Muscle of leg (tissue), 11 donors: ENCODE data around the gene CLPTM1L. TPM values are rescaled to one million over a fixed set of nuclear protein-coding genes. Genes with fewer than 3 reads are reported as not detected.
"Not testable (repeated sequence)": the region's sequence is repeated elsewhere in the genome, so short reads cannot be mapped to it uniquely, and the experiment has no call there.

Source experiments
- DNase-seq: peaks from one replicate; pipeline ENCODE4 v3.0.0; 2013
- H3K27ac ChIP-seq: one replicate; pipeline ENCODE4 v1.5.1; 2013; ENCODE audit warnings: mild to moderate bottlenecking, low read length, control low read depth
- H3K27me3 ChIP-seq: one replicate; pipeline ENCODE4 v1.6.1; 2013; ENCODE audit warnings: low read length; ENCODE audit not compliant: control insufficient read depth, insufficient read depth
- H3K36me3 ChIP-seq: one replicate; pipeline ENCODE4 v1.6.1; 2013; ENCODE audit warnings: low read length; ENCODE audit not compliant: control insufficient read depth, insufficient read depth
- H3K4me1 ChIP-seq: one replicate; pipeline ENCODE4 v1.6.1; 2013; ENCODE audit warnings: low read length; ENCODE audit not compliant: control insufficient read depth, insufficient read depth
- H3K4me3 ChIP-seq: one replicate; pipeline ENCODE4 v1.5.1; 2013; ENCODE audit warnings: low read length, control low read depth
- H3K9me3 ChIP-seq: replicated peaks from 2 replicates; pipeline ENCODE4 v1.6.1; 2013; ENCODE audit warnings: low read depth, low read length; ENCODE audit not compliant: control insufficient read depth
- WGBS: methylation state at CpG from one replicate; pipeline ENCODE4 v1.1.5; 2013; ENCODE audit warnings: missing lambda C conversion rate; ENCODE audit not compliant: insufficient coverage; 5-methylcytosine and 5-hydroxymethylcytosine counted together
- polyA plus RNA-seq, 8 donors: library from polyadenylated mRNA; unstranded; fragments of 120-200 nt; gene quantifications; one replicate each; pipeline versions ENCODE4 v1.2.1 to v1.2.3, GENCODE V29; 2013; ENCODE audit warnings: inconsistent platforms in 1 of 8, low replicate concordance in 1 of 8; ENCODE audit not compliant: insufficient read length in 8 of 8, insufficient read depth in 1 of 8
- total RNA-seq: library from RNA; stranded (reverse); fragments of 120-200 nt; gene quantifications from one replicate; pipeline ENCODE4 v1.2.4, GENCODE V29; 2013

Gene CLPTM1L
- total and polyA plus RNA-seq, 9 donors: 49.1 to 73.6 (median 59.7) TPM

DNA sequence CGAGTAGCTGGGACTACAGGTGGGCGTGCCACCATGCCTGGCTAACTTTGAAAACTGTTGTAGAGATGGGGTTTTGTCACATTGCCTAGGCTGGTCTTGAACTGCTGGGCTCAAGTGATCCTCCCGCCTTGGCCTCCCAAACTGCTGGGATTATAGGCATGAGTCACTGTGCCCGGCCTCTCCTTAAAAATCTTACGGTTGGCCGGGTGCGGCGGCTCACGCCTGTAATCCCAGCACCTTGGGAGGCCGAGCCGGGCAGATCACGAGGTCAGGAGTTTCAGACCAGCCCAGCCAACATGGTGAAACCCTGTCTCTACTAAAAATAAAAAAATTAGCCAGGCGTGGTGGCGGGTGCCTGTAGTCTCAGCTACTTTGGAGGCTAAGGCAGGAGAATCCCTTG, 2.2 kb downstream of the CLPTM1L start:
- 94% methylated on average over 14 of the region's 14 CpGs for WGBS
- not testable (repeated sequence) for DNase-seq, H3K27ac ChIP-seq, H3K27me3 ChIP-seq, H3K4me3 ChIP-seq, H3K9me3 ChIP-seq
- Histone ChIP-seq H3K4me1 (peaks cover 16% of the 10 kb centered on the region), H3K36me3 (peaks cover 43% of the 10 kb centered on the region)

DNA sequence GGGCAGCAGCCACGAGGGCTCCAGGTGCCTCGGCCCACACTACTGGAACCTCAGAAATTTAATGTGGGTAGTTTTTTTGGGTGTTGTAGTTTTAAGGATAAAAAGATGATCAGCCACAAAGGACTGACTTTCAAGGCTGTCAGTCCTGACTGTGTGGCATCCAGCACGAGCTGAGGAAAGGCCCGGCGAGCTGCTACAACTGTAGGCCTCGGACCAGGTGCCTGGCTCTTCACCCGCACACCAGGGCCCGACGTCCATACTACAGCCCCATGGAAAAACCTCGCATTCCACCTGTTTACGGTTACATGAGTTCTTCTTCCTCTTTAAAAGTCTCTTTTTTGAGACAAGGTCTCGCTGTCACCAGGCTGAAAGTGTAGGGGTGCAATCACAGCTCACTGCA, 2.6 kb downstream of the CLPTM1L start:
- Histone ChIP-seq H3K9me3 (no peaks in the 10 kb centered on the region), H3K27ac (no peak overlapping the region), H3K27me3 (no peaks in the 10 kb centered on the region), H3K4me1 (peaks cover 16% of the 10 kb centered on the region), H3K36me3 (peaks cover 47% of the 10 kb centered on the region), H3K4me3 (no peak overlapping the region)
- 99% methylated on average over 8 of the region's 12 CpGs for WGBS
- no peak for DNase-seq

DNA sequence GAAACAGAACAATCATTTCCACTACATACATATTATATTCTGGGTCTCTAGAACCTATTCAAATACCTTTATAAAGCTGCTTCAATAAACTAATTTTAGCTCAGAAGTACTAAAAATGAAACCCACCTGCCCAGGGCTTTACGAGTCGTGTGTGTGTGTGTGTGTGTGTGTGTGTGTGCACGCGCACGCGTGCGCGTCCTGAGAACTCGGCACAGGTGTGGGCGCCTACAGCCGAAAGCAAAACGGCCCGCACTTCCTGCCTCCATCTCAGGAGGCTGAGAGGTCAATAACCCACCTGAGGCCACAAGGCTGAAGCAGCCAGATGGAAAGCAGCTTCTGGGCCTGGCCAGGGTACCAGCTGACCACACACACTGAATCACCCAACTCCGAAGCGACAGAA, 3.0 kb downstream of the CLPTM1L start:
- DNase-seq: no peak
- Histone ChIP-seq H3K4me3 (no peak overlapping the region), H3K27me3 (no peaks in the 10 kb centered on the region), H3K27ac (no peak overlapping the region), H3K4me1 (peaks cover 16% of the 10 kb centered on the region), H3K36me3 (peaks cover 52% of the 10 kb centered on the region), H3K9me3 (no peaks in the 10 kb centered on the region)
- 93% methylated on average over 13 of the region's 15 CpGs for WGBS

DNA sequence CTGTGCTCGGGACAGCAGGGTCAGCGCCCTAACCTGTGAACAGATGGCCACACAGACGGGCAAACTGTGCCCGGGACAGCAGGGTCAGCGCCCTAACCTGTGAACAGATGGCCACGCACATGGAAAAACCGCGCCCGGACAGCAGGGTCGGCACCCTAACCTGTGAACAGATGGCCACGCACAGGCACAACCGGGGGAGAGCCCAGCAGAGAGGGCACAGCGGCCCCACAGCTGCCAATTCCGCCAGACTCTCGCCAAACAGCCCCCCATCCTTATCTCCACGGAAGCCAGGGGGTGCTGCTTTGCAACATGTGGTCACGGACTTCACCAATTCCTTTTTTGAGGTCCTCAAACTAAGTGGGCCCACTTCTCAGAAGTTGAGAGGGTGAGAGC, 5.1 kb downstream of the CLPTM1L start:
- not testable (repeated sequence) for H3K27me3 ChIP-seq, H3K4me3 ChIP-seq, H3K27ac ChIP-seq, H3K4me1 ChIP-seq, DNase-seq, H3K9me3 ChIP-seq
- WGBS: 85% methylated on average over 8 of the region's 17 CpGs
- H3K36me3 ChIP-seq: peaks cover 72% of the 10 kb centered on the region

DNA sequence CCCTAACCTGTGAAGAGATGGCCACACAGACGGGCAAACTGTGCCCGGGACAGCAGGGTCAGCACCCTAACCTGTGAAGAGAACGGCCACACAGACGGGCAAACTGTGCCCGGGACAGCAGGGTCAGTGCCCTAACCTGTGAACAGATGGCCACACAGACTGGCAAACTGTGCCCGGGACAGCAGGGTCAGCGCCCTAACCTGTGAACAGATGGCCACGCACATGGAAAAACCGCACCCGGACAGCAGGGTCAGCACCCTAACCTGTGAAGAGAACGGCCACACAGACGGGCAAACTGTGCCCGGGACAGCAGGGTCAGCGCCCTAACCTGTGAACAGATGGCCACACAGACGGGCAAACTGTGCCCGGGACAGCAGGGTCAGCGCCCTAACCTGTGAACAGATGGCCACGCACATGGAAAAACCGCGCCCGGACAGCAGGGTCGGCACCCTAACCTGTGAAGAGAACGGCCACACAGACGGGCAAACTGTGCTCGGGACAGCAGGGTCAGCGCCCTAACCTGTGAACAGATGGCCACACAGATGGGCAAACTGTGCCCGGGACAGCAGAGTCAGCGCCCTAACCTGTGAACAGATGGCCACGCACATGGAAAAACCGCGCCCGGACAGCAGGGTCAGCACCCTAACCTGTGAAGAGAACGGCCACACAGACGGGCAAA, 5.6 kb downstream of the CLPTM1L start:
- H3K9me3 ChIP-seq, DNase-seq, H3K27ac ChIP-seq, H3K4me3 ChIP-seq, H3K4me1 ChIP-seq, H3K27me3 ChIP-seq: not testable (repeated sequence)
- H3K36me3 ChIP-seq: peaks cover 77% of the 10 kb centered on the region
- 95% methylated on average over 12 of the region's 34 CpGs for WGBS

DNA sequence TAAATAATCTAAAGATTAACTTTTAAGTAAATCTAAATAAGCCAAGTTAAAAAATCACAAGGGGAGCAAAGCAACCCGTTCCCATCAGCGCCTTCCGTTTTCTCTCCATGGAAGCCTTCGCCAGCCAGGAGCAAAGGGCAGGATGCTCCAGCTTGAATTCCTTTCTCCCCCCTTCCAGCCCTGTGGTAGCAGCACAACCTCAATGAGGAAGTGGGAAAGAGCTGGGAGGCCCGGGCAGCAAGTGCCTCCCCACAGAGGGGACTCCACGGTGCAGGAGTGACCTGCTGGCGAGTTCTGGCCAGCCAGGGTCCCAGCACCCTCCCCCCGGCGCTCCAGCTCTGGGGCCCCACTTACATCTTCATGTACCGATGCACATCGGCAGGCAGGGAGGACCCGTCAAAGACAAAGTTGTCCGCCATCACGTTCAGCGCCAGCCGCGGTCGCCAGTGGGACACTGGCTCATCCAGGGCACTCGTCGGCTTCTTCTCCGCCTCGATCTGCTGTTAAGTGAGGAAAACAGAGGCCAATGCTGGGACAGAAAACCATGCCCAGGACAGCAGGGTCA, 6.3 kb downstream of the CLPTM1L start:
- 93% methylated on average over 19 of the region's 22 CpGs for WGBS
- DNase-seq: no peak
- no peak overlapping the region for H3K27ac ChIP-seq

DNA sequence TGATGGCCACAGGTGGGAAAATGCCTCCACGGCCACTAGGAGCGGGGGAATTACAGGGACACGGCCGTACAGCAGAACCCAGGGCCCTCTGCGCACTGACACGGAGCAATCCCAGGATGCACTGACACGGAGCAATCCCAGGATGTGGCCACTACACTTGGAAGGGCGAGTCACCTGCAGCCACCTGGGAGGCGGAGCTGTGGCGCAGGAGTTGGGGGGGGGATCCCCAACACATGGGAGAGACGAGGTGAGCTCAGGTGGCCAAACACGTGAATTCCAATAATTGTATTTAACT, 6.8 kb downstream of the CLPTM1L start:
- Histone ChIP-seq H3K27ac (no peak overlapping the region), H3K4me1 (no peaks in the 10 kb centered on the region), H3K9me3 (no peaks in the 10 kb centered on the region), H3K27me3 (no peaks in the 10 kb centered on the region), H3K36me3 (peaks cover 85% of the 10 kb centered on the region), H3K4me3 (no peak overlapping the region)
- WGBS: 82% methylated on average over 6 of the region's 12 CpGs
- DNase-seq: no peak

More for the DNA sequence above, 6.3 kb downstream of the CLPTM1L start:
- Histone ChIP-seq H3K9me3 (no peaks in the 10 kb centered on the region), H3K4me3 (no peak overlapping the region), H3K4me1 (peaks cover 3% of the 10 kb centered on the region), H3K36me3 (peaks cover 84% of the 10 kb centered on the region), H3K27me3 (no peaks in the 10 kb centered on the region)

DNA sequence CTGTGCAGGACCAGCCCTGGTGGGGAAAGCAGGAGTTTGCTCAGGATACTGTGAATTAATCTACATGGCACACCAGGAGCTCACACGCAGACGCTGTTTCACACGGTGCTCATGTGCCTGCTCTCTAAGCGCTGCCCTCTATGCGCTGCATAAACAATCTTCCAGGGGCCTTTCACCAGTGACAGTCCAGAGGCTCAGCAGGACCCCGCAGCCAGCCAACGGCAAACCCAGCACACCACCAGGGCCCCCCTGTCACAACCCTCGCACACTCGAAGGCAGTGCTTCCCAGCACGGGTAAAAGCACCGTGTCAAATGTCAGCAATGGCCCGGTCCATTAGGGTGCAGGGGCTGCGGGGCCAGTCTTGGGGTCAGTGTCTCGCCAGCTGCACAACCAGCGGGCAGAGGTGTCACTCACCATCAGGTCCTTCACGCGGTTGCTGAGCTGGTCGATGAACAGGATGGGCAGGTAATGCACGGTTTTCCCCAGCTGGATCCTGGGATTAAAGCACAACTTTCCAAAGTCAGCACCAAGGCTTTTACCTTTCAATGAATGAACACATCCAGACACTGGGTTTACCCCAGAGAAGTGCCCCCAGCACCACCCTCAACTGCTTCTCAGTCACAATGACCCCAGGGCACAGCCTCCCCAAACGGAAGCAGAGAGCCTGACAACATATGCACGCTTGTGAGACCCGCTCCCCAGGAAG, 7.3 kb downstream of the CLPTM1L start:
- no peak for DNase-seq
- H3K9me3 ChIP-seq: no peaks in the 10 kb centered on the region
- WGBS: 88% methylated on average over 21 of the region's 22 CpGs

DNA sequence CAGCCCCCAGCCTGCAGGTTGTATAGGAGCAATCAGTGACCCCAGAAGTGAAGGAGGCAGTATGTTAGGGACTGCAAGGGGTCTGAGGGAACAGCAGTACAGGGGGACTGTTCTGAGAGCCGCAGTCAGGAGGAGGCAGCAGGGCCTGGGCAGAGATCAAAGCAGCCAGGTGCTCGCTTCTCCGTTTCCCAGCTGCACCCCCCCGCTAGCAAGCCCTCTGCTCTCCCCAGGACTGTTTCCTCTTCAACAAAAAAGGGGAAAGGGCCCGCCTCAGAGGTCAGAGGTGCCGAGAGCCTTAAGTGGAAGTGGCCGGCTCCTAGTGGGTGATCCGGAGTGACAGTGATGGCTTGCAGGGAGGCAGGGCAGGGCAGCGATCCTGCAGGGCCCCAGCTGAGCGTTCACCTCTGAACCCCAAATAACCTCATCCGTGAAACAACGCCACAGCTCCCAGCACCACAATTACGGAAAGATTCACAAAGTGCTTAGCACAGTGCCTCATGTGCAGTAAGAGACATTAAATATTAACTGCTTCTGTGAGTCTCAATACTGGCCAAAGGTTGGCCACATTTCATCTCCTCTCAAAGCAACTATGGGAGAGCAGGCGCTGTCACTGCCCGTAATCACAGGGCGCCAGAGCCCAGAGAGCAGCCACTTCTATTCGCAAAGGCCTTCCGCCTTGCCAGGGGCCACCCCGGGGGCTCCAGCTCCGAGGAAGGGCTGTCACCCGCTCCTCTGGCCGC, 8.0 kb downstream of the CLPTM1L start:
- Histone ChIP-seq H3K36me3 (peaks cover 85% of the 10 kb centered on the region), H3K4me1 (peaks cover 6% of the 10 kb centered on the region), H3K27ac (no peak overlapping the region), H3K4me3 (no peak overlapping the region), H3K9me3 (no peaks in the 10 kb centered on the region), H3K27me3 (no peaks in the 10 kb centered on the region)
- WGBS: 84% methylated on average over 12 of the region's 22 CpGs
- DNase-seq: no peak

More for the DNA sequence above, 7.3 kb downstream of the CLPTM1L start:
- no peaks in the 10 kb centered on the region for H3K4me1 ChIP-seq
- peaks cover 86% of the 10 kb centered on the region for H3K36me3 ChIP-seq
- no peak overlapping the region for H3K27ac ChIP-seq
- no peak overlapping the region for H3K4me3 ChIP-seq
- no peaks in the 10 kb centered on the region for H3K27me3 ChIP-seq

DNA sequence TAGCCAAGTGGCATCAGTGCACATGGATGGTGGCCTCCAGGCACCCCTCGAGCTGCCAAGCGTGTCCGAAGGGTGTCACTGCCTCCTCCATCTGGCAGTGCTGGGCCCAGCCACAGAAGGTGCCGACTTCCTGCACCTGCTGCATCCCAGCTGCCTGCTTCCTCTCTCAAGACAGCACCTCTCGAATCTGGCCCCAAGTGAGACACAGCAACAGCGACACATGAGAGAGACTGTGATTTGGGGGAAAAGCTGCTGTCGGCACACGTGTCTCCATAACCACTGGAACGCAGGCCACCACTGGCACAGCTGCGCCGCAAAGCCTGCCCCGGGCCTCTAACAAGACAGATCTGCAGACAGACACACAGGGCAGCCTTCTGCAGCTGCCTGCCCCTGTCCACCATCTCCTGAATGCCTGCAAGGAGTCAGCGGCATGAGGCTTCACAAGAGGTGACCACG, 8.8 kb downstream of the CLPTM1L start:
- H3K27me3 ChIP-seq: no peaks in the 10 kb centered on the region
- no peak overlapping the region for H3K27ac ChIP-seq
- DNase-seq: no peak
- H3K36me3 ChIP-seq: peaks cover 85% of the 10 kb centered on the region
- WGBS: 92% methylated on average over 11 of the region's 14 CpGs
- peaks cover 14% of the 10 kb centered on the region for H3K4me1 ChIP-seq
- H3K4me3 ChIP-seq: no peak overlapping the region
- no peaks in the 10 kb centered on the region for H3K9me3 ChIP-seq
